Spleen (tissue), 7 donors: ENCODE data around the gene MFF.

Experiments
- CTCF ChIP-seq, 11 experiments: fragments of 200-600 bp in 7 of 11; fragments of 450-650 bp in 4 of 11; sonication (generic) in 4 of 11; IDR thresholded peaks in 8 of 11; conservative IDR thresholded peaks in 3 of 11; 1 replicate in 7 of 11; 2 replicates in 4 of 11; pipeline versions ENCODE4 v1.4.0 to v1.8.0; 2016 to 2021; ENCODE audit warnings: antibody characterized with exemption in 11 of 11, inconsistent platforms in 4 of 11, mild to moderate bottlenecking in 1 of 11
- POLR2A ChIP-seq, 3 donors: fragments of 450-650 bp; IDR thresholded peaks; one replicate each; pipeline ENCODE4 v1.5.1; 2017; ENCODE audit warnings: antibody characterized with exemption in 3 of 3, mild to moderate bottlenecking in 1 of 3
- donor health status: DM: no; HTN: no; CAD: no; lungs with moderate emphysema.
- donor health status: DM: no; HTN: no; CAD: no.
- donor health status: DM: no; HTN: no; CAD: no.

GRCh38 chr2:227394401-227394800 is 69.3 kb downstream of the MFF start:
- TF ChIP-seq CTCF (IDR thresholded peaks at IDR 0.05 in 8 of 11, conservative IDR thresholded peaks at IDR 0.05 in 3 of 11) (no peak), POLR2A (IDR thresholded peaks at IDR 0.05) (no peak)
